ENCODE data around the gene MDP1.
"Not testable (repeated sequence)": the region's sequence is repeated elsewhere in the genome, so short reads cannot be mapped to it uniquely, and the experiment has no call there.

Gene MDP1

DNA sequence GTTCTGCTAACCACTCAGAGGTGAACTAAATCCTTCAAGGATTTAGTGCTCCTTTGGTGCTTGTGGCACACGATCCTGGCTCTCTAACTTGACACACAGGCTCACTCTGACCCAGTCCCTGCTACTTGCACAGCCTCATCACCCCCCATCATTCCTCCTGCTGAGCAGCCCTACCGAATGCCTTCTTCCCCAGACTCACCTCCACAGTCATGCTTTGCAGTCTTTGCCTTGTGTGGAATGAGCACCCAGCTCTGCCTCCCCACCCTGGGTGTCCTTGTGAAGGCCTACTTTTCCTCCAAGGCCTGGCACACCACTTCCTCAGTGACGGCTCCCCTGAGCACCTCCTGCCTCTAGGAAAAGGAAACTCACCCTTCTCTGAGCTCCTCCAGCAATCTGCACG lies 34.5 kb upstream of the MDP1 start:
- DNase-seq, result no peak

DNA sequence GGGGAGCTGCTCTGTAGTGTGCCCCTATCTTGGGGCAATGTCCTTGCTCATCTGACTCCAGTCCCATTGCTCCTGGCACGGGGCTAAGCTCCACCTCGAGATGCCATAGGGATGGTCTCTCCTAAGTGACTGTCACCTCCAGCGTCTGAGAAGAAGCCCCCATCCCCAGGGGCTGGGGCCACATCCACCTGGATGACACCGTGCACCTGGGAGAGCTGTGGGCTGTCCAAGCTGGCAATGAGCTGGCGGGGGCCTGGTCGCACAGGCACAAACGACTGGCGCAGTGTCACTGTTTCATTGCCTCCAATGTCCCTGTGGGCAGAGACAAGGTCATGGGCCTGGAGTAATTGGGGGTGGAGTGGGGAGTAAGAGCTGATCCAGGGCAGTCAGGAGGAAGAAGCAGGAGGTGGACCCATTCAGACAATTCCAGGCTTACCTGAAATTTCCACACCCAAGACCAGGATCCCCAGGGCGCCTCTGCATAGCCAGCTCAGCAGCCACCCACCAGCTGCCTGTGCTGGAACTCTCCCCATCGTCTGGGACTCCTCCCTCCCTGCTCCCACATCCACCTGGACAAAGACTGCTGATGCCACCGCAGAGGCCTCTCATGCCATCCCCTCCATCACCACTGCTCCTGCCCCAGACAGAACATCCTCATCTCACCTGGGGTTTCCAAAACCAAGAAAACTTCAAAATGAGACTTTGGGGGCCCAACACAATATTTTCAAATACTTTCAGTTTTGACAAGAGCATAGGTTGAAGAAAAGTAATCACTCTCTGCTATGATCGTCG lies 33.6 kb upstream of the MDP1 start:
- DNase-seq, result no peak

DNA sequence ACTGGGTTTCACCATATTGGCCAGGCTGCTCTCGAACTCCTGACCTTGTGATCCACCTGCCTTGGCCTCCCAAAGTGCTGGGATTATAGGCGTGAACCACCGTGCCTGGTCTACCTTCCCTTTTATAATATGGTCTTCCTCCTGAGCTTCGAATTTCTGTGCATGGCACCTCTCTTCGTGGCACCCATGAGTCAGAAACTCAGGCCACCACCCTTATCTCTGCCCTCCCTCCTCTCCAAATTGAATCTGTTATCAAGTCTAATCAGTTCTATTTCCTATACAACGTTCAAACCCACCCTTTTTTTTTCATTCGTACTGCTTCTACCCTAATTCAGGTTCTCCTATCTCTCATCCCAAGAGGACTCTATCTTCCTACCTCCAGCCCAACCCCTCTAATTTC lies 31.6 kb upstream of the MDP1 start:
- DNase-seq, result no peak

DNA sequence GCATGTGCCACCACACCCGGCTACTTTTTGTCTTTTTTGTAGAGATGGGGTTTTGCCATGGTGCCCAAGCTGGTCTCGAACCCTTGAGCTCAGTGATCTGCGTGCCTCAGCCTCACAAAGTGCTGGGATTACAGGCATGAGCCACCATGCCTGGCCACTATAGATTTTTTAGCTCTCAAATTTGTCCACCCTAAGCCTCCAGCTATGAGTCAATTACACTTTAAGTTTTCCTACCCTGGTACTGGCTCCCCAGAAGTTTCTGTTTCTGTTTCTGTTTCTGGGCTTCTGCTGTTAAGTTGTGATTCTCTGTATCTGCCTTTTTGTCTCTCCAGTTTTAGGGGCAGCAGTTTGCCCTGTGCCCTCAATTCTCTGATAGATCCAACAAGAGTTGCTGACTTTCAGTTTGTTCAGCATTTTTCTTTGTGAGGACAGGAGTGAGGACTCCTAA lies 30.9 kb upstream of the MDP1 start:
- no peak for DNase-seq

DNA sequence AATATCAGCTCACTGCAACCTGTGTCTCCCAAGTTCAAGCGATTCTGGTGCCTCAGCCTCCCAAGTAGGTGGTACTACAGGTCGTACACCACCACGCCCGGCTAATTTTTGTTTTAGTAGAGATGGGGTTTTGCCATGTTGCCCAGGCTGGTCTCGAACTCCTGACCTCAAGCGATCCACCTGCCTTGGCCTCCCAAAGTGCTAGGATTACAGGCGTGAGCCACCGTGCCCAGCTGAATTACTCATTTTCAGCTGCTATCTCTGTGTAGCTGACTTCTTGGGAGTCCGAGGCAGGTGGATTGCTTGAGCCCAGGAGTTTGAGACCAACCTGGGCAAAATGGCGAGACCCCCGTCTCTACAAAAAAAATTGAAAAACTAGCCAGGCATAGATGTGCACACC lies 29.5 kb upstream of the MDP1 start:
- not testable (repeated sequence) for DNase-seq

DNA sequence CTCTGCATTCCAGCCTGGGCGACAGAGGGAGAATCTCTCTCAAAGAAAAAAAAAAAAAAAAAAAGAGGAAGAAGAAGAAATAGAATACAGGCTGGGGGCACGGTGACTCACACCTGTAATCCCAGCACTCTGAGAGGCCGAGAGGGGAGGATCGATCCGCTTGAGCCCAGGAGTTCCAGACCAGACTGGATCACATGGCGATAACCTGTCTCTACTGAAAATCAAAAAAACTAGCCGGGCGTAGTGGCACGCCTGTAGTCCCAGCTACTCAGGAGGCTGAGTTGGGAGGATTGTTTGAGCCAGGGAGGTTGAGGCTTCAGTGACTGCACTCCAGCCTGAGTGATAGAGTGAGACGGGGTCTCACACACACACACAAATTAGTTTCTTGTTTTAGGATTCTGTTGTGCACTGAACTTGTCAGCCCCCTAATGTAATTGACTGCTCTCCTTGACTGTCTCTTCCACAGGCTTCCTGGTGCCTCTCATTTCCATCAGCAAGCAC lies 27.5 kb upstream of the MDP1 start:
- DNase-seq, result peak; percentile 78

DNA sequence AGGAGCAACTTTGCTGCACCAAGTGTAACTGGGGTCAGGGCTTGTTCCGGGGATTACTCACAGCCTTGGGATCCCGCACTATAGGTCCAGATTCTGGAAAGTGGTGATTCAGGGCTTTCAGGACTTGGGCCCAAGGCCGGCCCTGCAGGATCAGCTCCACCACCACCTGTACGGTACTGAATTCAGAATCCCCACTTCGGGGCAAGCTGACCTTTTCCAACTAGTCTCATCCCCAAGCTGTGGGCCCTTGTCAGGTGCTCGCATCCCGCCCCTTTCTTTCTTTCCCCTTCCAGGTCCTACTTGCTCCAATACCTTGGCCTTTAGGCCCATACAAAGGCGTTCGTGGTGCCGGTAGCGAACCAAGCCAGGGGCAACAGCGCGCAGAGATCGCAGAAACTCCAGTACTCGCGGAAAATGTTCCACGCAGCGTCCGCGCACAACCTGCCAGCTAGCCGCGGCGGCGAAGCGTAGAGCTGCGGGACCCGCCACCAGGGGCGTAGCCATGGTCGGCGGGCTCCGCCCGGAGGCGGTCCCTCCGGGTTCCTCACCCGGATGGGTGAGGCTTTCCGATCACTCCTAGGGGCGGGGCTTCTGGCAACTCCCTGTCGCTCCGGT lies 26.1 kb upstream of the MDP1 start:
- peak; percentile 100 for DNase-seq

DNA sequence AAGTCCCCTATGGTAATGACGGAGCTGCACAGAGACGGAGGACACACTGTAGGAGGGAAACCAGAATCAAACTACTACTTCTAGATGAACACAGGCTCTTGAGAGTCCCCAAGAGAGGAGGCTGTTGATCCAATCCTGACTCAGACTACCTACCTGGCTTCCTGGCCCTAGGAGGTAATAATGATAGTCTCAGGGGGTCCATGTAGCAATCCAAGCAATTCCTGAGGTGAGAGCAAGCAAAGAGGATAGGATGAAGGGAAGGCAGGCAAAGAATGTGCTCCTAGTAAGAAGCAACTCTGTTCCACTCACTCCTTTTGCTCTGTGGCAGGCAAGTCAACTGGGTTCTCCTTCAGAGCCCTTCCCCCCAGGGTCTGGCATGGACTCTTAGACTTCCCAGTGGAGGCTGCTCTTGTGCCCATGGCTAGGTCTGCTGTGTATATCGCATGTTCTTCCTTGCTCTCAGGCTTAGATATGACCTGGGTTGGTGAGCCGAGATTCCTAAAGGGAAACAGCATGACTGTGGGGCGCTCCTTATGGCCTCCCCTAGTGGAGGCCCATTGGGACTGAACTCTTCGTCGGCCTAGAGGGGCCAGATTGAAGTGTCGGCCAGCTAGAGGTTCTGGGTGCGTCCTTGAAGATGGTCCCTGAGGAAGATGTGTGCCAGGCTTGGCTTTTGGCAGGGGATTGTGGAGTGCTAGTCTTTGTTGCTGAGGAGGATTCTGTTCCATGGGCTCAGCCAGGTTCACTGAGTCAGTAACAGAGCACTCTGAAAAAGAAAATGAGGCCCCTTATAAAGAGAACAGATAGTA lies 24.4 kb upstream of the MDP1 start:
- no peak for DNase-seq

DNA sequence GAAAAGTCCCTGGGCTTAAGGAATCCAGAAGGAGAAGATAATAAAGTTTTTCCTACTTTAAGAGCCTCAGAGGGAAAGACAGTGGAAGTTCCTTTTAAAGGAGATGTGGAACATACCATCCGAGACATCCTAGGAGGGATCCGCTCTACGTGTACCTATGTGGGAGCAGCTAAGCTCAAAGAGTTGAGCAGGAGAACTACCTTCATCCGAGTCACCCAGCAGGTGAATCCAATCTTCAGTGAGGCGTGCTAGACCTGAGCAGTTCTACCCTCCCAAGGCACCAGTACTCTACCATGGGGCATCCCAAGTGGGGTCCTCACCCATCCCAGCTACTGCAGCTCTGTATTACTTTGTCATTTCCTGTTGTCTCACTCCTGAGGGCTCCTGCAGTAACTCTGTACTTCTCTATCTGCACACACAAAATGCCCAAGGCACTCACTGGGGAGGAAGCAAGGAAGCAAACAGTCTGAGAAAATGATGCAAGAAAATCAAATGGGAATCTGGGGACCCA lies 22.7 kb upstream of the MDP1 start:
- DNase-seq, result no peak

DNA sequence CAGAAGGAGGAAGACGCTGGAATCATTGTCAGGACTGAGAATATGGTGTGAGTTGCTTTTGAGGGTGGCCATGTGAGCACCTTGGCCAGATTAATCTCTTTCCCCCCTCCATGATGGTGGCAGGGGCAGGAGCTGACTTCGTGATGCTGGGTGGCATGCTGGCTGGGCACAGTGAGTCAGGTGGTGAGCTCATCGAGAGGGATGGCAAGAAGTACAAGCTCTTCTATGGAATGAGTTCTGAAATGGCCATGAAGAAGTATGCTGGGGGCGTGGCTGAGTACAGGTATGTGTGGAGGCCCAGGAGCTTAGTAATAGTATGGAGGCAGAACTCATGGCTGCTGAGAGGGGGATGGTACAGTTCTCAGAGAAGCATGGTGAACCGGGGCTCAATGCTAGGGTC lies 22.3 kb upstream of the MDP1 start:
- DNase-seq, result no peak

DNA sequence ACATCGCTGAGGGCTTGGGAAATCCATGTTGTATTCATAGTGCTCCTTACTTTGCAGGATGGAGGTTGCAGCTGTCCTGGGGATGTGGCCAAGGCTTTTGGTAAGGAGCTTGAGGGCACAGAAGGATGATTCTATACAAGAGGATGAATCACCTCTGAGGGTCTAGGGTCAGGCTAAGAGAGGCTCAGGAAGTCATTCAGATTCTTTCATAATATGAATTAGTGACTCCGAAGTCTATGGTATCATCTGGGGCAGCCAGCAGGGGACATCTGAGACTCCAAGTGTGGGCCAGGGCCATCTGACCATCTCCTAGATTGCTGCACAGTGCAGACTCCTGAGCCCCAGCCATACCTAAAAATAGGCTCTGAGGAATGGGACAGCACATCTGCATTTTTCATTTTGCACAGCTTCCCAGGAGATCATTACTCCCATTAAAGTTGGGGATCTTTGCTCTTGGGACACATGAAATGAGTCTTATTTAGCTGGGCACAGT lies 21.6 kb upstream of the MDP1 start:
- DNase-seq, result no peak

DNA sequence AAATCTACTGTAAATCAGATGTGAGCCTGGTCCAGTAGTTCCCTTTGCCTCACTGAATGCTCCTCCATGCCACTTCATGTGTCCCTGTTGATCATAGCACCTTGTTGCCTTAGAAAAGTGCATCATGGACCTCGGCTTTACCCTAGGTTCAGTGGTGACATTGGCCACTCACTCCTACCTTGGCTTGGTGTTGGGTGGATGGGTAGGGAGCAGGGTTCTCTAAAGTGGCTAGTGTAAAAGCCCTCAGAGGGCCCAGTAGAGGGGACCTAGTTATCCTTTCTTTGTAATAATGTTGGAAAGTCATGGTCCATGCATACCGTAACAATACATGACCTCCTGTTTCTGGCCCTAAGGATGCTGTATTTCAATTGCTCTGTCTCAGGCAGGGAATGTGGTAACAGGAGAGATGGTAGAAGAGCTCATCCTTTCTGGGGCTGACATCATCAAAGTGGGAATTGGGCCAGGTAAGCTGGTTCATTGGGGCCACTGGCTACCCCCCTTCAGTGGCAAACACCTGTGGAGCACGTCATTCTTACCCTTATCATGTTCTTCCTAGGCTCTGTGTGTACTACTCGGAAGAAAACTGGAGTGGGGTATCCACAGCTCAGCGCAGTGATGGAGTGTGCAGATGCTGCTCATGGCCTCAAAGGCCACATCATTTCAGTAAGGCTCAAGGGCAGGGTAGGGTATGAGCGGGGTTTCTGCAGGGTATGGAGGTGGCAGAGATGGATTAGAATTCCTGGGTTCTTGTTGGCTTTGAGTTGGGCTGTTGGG lies 21.0 kb upstream of the MDP1 start:
- DNase-seq, result no peak

DNA sequence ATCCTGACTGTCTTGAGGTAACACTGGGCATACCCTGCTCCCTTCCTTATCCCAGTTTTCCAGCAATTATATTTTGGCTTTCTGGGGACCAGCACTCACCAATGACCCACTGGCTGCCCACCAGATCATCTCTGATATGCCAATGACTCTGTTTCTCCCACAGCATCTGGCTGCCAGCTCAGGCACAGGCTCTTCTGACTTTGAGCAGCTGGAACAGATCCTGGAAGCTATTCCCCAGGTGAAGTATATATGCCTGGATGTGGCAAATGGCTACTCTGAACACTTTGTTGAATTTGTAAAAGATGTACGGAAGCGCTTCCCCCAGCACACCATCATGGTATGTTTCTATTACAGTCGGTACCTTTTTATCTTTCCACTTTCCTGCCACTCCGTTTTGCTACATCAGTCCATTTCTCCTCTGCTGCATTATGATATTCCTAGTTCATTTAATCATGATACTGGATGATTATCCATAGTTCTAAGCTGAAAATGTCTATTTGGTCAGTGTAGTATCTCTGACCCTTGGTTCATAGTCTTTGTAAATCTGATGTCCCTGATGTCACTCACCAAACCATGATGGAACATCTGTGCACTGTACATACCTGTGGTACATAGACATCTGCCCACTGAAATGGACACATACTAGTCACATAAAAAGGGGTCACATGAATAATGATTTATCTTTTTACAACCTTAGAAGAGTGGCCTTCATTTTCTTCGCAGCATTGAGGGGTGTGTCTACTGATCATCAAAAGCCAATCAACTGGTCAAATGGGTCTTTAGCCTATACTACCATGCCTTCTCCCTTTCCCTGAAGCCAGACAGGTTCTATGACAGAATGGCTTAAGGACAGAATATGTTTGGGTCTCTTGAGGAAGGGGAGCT lies 20.2 kb upstream of the MDP1 start:
- no peak for DNase-seq

DNA sequence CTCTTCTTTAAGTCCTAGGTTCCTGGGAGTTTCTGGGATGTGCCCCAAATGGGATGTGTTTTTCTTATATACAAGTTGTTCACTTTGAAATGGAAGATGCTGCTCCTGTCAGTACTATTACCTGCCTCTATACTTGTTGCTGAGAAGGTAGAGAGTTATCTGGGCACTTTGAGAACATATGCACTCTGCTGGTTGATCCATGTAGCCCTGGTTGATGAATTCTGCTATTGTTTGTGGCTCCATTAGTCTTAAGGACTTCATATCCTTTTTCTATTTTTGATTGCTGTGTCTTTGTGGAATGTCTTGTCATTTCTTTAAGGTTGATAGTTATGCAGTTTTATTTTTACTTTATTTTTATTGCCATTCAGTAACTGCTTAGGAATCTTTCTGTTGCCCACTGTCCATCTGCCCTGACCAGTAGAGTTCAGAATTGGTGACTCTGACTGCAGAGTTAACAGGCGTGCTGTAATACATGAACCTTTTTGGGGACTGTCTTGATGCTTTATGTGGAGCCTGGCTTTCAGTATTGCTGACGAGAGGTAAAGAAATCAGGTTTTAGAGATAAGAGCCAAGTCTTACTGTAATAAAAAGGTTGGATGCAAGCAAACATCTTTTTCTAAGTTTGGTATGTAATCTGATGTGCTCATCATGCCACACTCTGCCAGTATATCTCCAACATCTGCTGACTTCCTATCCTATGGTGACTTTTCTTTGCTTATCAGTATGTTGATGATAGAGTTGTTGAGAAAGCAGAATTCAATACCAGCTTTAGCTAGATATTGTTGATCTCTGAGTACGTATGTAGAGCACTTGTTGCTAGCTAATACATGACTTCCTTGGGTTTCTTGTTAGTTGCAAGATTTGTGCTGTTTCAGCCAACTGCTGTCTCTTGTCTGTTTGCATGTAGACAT lies 18.5 kb upstream of the MDP1 start:
- no peak for DNase-seq

DNA sequence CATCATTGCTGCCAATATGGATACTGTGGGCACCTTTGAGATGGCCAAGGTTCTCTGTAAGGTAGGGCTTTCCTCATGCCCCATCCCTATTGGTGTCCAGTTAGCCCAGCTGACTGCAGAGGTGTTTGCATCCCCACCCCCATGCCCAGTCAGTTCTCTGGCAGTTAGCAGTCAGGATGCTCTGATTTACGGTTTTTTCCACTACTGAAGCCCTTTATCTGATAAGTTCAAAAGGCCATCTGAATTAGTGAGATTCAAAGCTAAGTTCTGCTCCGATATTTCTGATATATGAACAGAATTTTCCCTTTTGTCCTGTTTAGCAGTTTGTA lies 17.6 kb upstream of the MDP1 start:
- no peak for DNase-seq

DNA sequence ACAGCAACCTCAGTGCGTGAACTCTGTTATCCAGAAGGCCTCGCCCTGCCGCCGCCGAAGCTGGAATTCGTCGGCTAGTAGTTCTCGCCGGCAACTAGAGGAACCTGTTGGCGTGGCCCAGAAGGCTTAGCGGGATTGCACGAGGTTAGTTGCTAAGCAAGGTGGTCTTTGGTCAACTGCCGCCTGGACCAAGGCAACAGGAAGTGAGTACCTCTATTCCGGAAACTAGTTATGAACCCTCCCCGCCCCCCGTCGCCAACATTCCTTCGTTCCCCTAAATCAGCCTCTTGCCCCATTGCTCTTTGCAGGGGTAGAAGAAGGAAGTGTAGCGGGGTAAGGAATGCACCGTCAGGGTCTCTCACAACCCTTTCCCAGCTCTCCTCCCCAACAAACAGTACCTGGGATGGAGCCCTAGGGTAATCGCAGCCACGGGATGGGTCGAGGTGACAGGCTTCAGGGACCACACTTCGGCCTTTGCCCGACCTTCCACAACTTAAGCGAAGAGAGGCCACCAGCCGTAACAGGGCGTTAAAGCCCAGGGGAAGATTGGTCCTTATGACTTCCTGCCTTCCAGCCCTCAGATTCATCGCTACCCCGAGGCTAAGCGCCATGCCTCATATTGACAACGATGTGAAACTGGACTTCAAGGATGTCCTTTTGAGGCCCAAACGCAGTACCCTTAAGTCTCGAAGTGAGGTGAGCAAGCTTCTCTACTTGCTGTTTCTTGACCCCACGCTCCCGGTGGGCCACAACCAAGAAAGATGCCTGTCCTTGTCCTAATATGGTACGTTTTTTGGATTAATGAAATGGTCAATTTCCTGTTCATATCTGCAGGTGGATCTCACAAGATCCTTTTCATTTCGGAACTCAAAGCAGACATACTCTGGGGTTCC lies 17.0 kb upstream of the MDP1 start, which contains the start of gene GMPR2:
Gene GMPR2, plus strand, starts transcription at position 285 of the 893 bp plus-strand sequence. Its CDS starts 325 bp downstream, at position 610.
- peak; percentile 95 for DNase-seq

DNA sequence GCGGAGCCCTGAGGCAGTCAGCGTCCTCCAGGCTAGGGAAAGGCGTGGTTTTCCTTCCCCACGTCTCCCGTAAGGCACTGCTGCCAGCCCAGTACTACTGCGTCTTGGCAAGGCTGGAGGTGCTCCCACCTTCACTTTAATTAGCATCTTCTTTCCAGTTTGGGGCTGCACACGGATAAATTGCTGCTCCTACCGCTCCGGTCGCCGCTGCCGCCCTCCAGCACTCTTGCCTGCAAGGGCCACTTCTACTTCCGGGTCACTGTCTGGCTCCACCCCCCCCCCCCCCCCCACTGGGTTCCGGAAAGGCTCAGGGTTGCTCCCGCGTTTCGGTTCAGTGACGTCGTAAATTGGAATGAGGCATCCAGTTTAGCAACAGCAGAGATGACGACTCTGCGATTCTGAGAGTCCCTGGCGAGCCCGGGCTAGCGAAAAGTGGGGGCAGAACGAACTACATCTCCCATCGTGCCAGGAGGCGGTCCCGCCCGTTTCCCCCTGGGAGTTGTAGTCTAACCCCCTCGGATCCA lies 16.3 kb upstream of the MDP1 start, which contains the start of gene NEDD8:
Gene NEDD8, minus strand, starts transcription at position 247 of the 524 bp plus-strand sequence. Its CDS starts 100 bp downstream, at position 147.
- peak; percentile 95 for DNase-seq

DNA sequence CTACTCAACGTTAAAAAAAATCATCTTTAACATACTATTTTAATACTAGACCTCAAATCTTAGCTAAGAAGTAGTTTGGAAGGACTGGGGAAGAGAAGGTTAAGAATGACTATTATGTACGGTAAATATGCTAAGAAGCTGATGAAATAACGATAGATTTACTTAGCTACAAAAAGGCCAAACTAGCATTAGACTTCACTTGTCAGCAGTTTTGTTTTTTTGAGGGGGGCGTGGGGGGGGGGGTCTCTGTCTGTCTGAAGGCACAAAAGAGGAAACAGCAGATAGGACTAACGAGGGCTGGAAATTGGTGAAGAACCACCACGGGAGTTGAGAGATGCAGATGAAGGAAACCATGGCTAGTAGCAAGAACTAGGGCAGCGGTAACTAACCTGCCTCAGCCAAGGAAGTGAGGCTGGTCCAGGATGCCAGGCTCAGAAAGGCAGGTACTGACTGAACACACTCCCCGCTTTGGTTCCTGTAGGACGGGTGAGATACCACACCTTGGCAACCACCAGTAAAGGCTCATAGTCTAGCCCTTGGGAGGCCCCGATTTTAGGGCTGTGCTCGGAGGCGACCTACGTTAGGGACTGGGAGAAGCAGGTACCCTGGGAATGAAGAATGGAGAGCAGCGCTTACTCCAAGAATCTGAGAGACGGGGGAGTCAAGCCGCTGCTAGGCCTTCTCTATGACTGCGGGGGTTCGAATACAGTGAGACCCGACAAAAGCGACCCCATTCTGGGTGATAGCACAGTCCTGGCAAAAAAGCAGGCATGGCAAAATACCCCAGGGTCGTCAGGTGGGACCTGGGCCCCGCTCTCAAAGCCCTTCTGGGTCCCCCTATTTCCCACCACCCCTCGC lies 15.6 kb upstream of the MDP1 start:
- DNase-seq, result no peak
